ENCODE measurements around the gene FMN1.

GRCh38 chr15:33094336-33094735 lies 100.2 kb downstream of the FMN1 start:
- no peak for TF ChIP-seq CTCF (IDR thresholded peaks at IDR 0.05)
- TF ChIP-seq POLR2A (IDR thresholded peaks at IDR 0.05) = no peak
